Measurements from ENCODE around the gene TPSD1. TPM values are rescaled to one million over a fixed set of nuclear protein-coding genes. Genes with fewer than 3 reads are reported as not detected.

TPSD1 gene
- total and polyA plus RNA-seq, 2 experiments from 2014 or later, result 0.17 TPM; not detected in 1

DNA sequence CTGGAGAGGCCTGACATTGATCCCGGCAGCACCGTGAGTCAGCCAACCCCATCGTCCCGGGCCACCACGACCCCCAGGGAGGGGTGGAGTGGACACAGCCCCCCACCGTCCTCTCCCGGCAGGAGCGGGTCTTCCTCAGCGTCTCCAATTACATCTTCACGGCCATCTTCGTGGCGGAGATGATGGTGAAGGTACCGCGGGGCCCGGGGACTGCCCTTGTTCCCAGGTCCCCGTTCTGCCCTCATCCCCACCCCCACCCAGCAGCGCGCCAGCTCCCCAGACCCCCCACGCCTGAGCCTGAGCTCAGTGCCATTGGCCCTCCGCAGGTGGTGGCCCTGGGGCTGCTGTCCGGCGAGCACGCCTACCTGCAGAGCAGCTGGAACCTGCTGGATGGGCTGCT lies 45.4 kb upstream of the TPSD1 start (continued):
- TF ChIP-seq, protein P1, sequence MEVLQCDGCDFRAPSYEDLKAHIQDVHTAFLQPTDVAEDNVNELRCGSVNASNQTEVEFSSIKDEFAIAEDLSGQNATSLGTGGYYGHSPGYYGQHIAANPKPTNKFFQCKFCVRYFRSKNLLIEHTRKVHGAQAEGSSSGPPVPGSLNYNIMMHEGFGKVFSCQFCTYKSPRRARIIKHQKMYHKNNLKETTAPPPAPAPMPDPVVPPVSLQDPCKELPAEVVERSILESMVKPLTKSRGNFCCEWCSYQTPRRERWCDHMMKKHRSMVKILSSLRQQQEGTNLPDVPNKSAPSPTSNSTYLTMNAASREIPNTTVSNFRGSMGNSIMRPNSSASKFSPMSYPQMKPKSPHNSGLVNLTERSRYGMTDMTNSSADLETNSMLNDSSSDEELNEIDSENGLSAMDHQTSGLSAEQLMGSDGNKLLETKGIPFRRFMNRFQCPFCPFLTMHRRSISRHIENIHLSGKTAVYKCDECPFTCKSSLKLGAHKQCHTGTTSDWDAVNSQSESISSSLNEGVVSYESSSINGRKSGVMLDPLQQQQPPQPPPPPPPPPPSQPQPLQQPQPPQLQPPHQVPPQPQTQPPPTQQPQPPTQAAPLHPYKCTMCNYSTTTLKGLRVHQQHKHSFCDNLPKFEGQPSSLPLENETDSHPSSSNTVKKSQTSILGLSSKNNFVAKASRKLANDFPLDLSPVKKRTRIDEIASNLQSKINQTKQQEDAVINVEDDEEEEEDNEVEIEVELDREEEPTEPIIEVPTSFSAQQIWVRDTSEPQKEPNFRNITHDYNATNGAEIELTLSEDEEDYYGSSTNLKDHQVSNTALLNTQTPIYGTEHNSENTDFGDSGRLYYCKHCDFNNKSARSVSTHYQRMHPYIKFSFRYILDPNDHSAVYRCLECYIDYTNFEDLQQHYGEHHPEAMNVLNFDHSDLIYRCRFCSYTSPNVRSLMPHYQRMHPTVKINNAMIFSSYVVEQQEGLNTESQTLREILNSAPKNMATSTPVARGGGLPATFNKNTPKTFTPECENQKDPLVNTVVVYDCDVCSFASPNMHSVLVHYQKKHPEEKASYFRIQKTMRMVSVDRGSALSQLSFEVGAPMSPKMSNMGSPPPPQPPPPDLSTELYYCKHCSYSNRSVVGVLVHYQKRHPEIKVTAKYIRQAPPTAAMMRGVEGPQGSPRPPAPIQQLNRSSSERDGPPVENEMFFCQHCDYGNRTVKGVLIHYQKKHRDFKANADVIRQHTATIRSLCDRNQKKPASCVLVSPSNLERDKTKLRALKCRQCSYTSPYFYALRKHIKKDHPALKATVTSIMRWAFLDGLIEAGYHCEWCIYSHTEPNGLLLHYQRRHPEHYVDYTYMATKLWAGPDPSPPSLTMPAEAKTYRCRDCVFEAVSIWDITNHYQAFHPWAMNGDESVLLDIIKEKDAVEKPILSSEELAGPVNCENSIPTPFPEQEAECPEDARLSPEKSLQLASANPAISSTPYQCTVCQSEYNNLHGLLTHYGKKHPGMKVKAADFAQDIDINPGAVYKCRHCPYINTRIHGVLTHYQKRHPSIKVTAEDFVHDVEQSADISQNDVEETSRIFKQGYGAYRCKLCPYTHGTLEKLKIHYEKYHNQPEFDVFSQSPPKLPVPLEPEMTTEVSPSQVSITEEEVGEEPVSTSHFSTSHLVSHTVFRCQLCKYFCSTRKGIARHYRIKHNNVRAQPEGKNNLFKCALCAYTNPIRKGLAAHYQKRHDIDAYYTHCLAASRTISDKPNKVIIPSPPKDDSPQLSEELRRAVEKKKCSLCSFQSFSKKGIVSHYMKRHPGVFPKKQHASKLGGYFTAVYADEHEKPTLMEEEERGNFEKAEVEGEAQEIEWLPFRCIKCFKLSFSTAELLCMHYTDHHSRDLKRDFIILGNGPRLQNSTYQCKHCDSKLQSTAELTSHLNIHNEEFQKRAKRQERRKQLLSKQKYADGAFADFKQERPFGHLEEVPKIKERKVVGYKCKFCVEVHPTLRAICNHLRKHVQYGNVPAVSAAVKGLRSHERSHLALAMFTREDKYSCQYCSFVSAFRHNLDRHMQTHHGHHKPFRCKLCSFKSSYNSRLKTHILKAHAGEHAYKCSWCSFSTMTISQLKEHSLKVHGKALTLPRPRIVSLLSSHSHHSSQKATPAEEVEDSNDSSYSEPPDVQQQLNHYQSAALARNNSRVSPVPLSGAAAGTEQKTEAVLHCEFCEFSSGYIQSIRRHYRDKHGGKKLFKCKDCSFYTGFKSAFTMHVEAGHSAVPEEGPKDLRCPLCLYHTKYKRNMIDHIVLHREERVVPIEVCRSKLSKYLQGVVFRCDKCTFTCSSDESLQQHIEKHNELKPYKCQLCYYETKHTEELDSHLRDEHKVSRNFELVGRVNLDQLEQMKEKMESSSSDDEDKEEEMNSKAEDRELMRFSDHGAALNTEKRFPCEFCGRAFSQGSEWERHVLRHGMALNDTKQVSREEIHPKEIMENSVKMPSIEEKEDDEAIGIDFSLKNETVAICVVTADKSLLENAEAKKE (CRISPR knock-in tag; IDR thresholded peaks at IDR 0.05), result no peak
- TF ChIP-seq POLR2AphosphoS5 (IDR thresholded peaks at IDR 0.05; ENCODE audit: low read depth) (no peak), JUNB (IDR thresholded peaks at IDR 0.05; ENCODE audit: unreplicated experiment) (no peak)

DNA sequence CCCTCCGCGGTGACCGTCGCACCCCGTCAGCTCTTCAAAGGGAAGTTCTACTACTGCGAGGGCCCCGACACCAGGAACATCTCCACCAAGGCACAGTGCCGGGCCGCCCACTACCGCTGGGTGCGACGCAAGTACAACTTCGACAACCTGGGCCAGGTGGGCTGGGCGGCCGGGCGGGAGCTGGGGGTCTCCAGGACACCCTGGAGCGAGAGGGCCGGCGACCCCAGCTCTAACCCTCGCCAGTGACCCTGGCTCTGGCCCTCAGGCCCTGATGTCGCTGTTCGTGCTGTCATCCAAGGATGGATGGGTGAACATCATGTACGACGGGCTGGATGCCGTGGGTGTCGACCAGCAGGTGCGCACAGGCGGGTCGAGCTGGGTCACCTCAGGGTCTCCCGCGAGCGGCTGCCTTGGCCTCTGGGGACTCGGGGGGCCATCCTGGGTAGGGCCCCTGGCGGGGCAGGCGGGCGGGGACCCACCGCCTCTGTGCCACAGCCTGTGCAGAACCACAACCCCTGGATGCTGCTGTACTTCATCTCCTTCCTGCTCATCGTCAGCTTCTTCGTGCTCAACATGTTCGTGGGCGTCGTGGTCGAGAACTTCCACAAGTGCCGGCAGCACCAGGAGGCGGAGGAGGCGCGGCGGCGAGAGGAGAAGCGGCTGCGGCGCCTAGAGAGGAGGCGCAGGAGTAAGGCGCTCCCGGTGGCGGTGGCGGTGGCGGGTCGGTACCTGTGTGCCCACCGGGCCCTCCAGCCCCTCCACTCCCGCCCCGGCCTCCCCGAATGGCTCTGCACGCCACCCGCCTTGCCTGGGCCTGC lies 44.2 kb upstream of the TPSD1 start:
- Histone ChIP-seq H2AFZ (no peak overlapping the region), H3K27ac (ENCODE audit: low read depth) (no peak overlapping the region), H3F3A (replicated peaks; ENCODE audit: low read depth) (no peaks in the 10 kb centered on the region), H3K9me2 (ENCODE audit: insufficient read depth) (no peaks in the 10 kb centered on the region), H4K20me1 (replicated peaks; ENCODE audit: insufficient read depth) (no peaks in the 10 kb centered on the region), H3K27me3 (ENCODE audit: insufficient read depth) (no peaks in the 10 kb centered on the region), H3K4me3 (no peak overlapping the region), H3K4me1 (ENCODE audit: insufficient read depth) (no peaks in the 10 kb centered on the region), H3K79me2 (replicated peaks; ENCODE audit: insufficient read depth) (no peaks in the 10 kb centered on the region), H3K4me2 (no peak overlapping the region), H3K36me3 (ENCODE audit: insufficient read depth) (no peaks in the 10 kb centered on the region)
- DNase-seq (ENCODE audit: low spot score), result no peak
- Mint-ChIP-seq H3K36me3 (ENCODE audit: low read depth) (0 out of 3 replicates have a peak, but pooled peaks cover 3% of the 10 kb centered on the region), H3K4me3 (no peak overlapping the region), H3K9me3 (no peaks in the 10 kb centered on the region), H3K4me1 (no peaks in the 10 kb centered on the region), H3K27ac (no peak overlapping the region), H3K27me3 (ENCODE audit: insufficient read depth, low read depth, poor library complexity) (peaks cover 14% of the 10 kb centered on the region)
- ATAC-seq, result no peak
- TF ChIP-seq EZH2 (IDR thresholded peaks at IDR 0.05; ENCODE audit: low read depth, unreplicated experiment) (no peak), EZH2phosphoT487 (IDR thresholded peaks at IDR 0.05; ENCODE audit: unreplicated experiment) (no peak), ZNF114 (CRISPR knock-in tag; IDR thresholded peaks at IDR 0.05) (no peak), POLR2AphosphoS5 (IDR thresholded peaks at IDR 0.05; ENCODE audit: low read depth) (no peak), ETS1 (IDR thresholded peaks at IDR 0.05) (no peak), CREB1 (CRISPR knock-in tag; IDR thresholded peaks at IDR 0.05; ENCODE audit: low read depth) (no peak), CTCF (conservative IDR thresholded peaks at IDR 0.05; ENCODE audit: low read depth in 2 of 2) (no peak), ZNF331 (CRISPR knock-in tag; IDR thresholded peaks at IDR 0.05; ENCODE audit: low read depth) (no peak), NANOG (IDR thresholded peaks at IDR 0.05; ENCODE audit: borderline replicate concordance) (no peak), STAT1 (IDR thresholded peaks at IDR 0.05; ENCODE audit: unreplicated experiment) (no peak)
